WTC11 (cell line): ENCODE results near the gene PAFAH1B2. TPM values are rescaled to one million over a fixed set of nuclear protein-coding genes. Genes with fewer than 3 reads are reported as not detected.

Experiments used
- ATAC-seq: fragments of 200-7000 bp; cut with Tn5 transposase; 2 replicates; pipeline ENCODE4 v1.10.0; 2021; ENCODE audit warnings: mild to moderate bottlenecking, moderate library complexity
- CTCF ChIA-PET: fragments of 300-600 bp; sonication (Branson Sonifier 250); formaldehyde crosslinking; loops from one replicate; lab custom pipeline; 2021; ENCODE audit warnings: antibody characterized with exemption; lab: Charles Lee
- POLR2A ChIA-PET: fragments of 350-600 bp; sonication (Branson Sonifier 250); formaldehyde crosslinking; loops from one replicate; lab custom pipeline; 2021; ENCODE audit warnings: antibody characterized with exemption; lab: Charles Lee
- DNase-seq: peaks from one replicate; pipeline ENCODE4 v3.0.0; 2021; ENCODE audit warnings: low spot score
- H3K27ac Mint-ChIP-seq: 2 replicates; pipeline ENCODE4 v1.8.0; 2021; ENCODE audit warnings: mixed read lengths
- H3K27me3 Mint-ChIP-seq: 2 replicates; pipeline ENCODE4 v1.8.0; 2021; ENCODE audit warnings: low read depth, mild to moderate bottlenecking, moderate library complexity, mixed read lengths
- H3K36me3 Mint-ChIP-seq: 2 replicates; pipeline ENCODE4 v1.8.0; 2021; ENCODE audit warnings: mixed read lengths
- H3K4me1 Mint-ChIP-seq: 2 replicates; pipeline ENCODE4 v1.8.0; 2022; ENCODE audit warnings: mixed read lengths
- H3K4me3 Mint-ChIP-seq: 2 replicates; pipeline ENCODE4 v1.8.0; 2021; ENCODE audit warnings: mild to moderate bottlenecking, moderate library complexity, mixed read lengths
- H3K9me3 Mint-ChIP-seq: 2 replicates; pipeline ENCODE4 v1.8.0; 2021; ENCODE audit warnings: mixed read lengths
- FOXP1 ChIP-seq: sonication (generic); formaldehyde crosslinking; IDR thresholded peaks from 2 replicates; pipeline ENCODE4 v1.8.0; 2022; ENCODE audit warnings: missing genetic modification reagents, mild to moderate bottlenecking, moderate library complexity, borderline replicate concordance
- GABPB1 ChIP-seq: sonication (generic); formaldehyde crosslinking; IDR thresholded peaks from 2 replicates; pipeline ENCODE4 v1.8.1; 2023; ENCODE audit warnings: mild to moderate bottlenecking, missing genetic modification reagents
- NFE2L1 ChIP-seq: sonication (generic); formaldehyde crosslinking; IDR thresholded peaks from 2 replicates; pipeline ENCODE4 v1.8.1; 2023; ENCODE audit warnings: missing genetic modification reagents
- NR2C2 ChIP-seq: sonication (generic); formaldehyde crosslinking; IDR thresholded peaks from 2 replicates; pipeline ENCODE4 v1.8.0; 2022; ENCODE audit warnings: mild to moderate bottlenecking, missing genetic modification reagents
- RELA ChIP-seq: sonication (generic); formaldehyde crosslinking; IDR thresholded peaks from 2 replicates; pipeline ENCODE4 v1.8.1; 2022; ENCODE audit warnings: missing genetic modification reagents, mild to moderate bottlenecking, borderline replicate concordance
- SMAD3 ChIP-seq: sonication (generic); formaldehyde crosslinking; IDR thresholded peaks from 2 replicates; pipeline ENCODE4 v1.8.0; 2022; ENCODE audit warnings: missing genetic modification reagents, mild to moderate bottlenecking, borderline replicate concordance
- STAT6 ChIP-seq: sonication (generic); formaldehyde crosslinking; conservative IDR thresholded peaks from 2 replicates; pipeline ENCODE4 v1.8.1; 2023; ENCODE audit warnings: mild to moderate bottlenecking, low read depth, missing genetic modification reagents, moderate library complexity
- ZNF138 ChIP-seq: sonication (generic); formaldehyde crosslinking; conservative IDR thresholded peaks from 2 replicates; pipeline ENCODE4 v1.8.1; 2022; ENCODE audit warnings: mild to moderate bottlenecking, moderate library complexity, missing genetic modification reagents
- ZNF396 ChIP-seq: fragments of 250-450 bp; sonication (Bioruptor Pico); IDR thresholded peaks from 2 replicates; pipeline ENCODE4 v1.8.0; 2021; ENCODE audit warnings: mild to moderate bottlenecking, moderate library complexity, borderline replicate concordance
- ZNF423 ChIP-seq: fragments of 250-450 bp; sonication (Bioruptor Pico); IDR thresholded peaks from 2 replicates; pipeline ENCODE4 v2.1.2; 2022; ENCODE audit warnings: mild to moderate bottlenecking, moderate library complexity
- ZNF532 ChIP-seq: fragments of 250-450 bp; sonication (Bioruptor Pico); IDR thresholded peaks from 2 replicates; pipeline ENCODE4 v1.9.0; 2021; ENCODE audit warnings: mild to moderate bottlenecking, borderline replicate concordance
- total RNA-seq: library from RNA; stranded (reverse); gene quantifications from 3 replicates; pipeline ENCODE4 v1.2.3, GENCODE V29; 2021
- TF ChIP-seq, protein P1 (sequence below): sonication (generic); formaldehyde crosslinking; IDR thresholded peaks from 2 replicates; pipeline ENCODE4 v1.8.0; 2022; ENCODE audit warnings: mild to moderate bottlenecking, missing genetic modification reagents
- TF ChIP-seq, protein P2 (sequence below): sonication (generic); formaldehyde crosslinking; IDR thresholded peaks from 2 replicates; pipeline ENCODE4 v1.8.1; 2023; ENCODE audit warnings: mild to moderate bottlenecking, missing genetic modification reagents, moderate library complexity

Gene PAFAH1B2
- total RNA-seq, 1 experiment from 2014 or later: 138 TPM

- POLR2A ChIA-PET: no interaction called here
- DNase-seq (no peak), ATAC-seq (no peak)
- TF ChIP-seq ZNF138 (CRISPR knock-in tag) (no peak), ZNF396 (no peak), RELA (CRISPR knock-in tag) (no peak), SMAD3 (CRISPR knock-in tag) (no peak), NR2C2 (CRISPR knock-in tag) (no peak), ZNF423 (CRISPR knock-in tag) (no peak), GABPB1 (no peak), ZNF532 (CRISPR knock-in tag) (no peak)
- TF ChIP-seq, protein P1, sequence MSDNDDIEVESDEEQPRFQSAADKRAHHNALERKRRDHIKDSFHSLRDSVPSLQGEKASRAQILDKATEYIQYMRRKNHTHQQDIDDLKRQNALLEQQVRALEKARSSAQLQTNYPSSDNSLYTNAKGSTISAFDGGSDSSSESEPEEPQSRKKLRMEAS (CRISPR knock-in tag): no peak
- CTCF ChIA-PET: interaction anchor here (0.9 to 6.2 kb wide), 5 partner anchors 9 to 44 kb away, joined by 4 to 68 read pairs (median 14); partner anchors contain the start of genes PCSK7, RNF214 and SIDT2
- H3K9me3 Mint-ChIP-seq: no peaks in the 10 kb centered on the region
- H3K27me3 Mint-ChIP-seq: no peaks in the 10 kb centered on the region
- H3K36me3 Mint-ChIP-seq: peaks cover 14% of the 10 kb centered on the region; the same call in 1 of the 2 replicates
- H3K27ac Mint-ChIP-seq: no peak overlapping the region
- H3K4me3 Mint-ChIP-seq: no peak overlapping the region
- peaks cover 3% of the 10 kb centered on the region; the same call in 1 of the 2 replicates for H3K4me1 Mint-ChIP-seq
These were observed 79.1 kb downstream of the PAFAH1B2 start for GRCh38 chr11:117222991-117223740.

GRCh38 chr11:117223741-117224689 lies 79.9 kb downstream of the PAFAH1B2 start:
- no peak for TF ChIP-seq STAT6 (CRISPR knock-in tag)
- TF ChIP-seq NFE2L1 (CRISPR knock-in tag): no peak
- TF ChIP-seq, protein P2, sequence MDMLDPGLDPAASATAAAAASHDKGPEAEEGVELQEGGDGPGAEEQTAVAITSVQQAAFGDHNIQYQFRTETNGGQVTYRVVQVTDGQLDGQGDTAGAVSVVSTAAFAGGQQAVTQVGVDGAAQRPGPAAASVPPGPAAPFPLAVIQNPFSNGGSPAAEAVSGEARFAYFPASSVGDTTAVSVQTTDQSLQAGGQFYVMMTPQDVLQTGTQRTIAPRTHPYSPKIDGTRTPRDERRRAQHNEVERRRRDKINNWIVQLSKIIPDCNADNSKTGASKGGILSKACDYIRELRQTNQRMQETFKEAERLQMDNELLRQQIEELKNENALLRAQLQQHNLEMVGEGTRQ (CRISPR knock-in tag): no peak
- TF ChIP-seq FOXP1: no peak
- ChIA-PET POLR2A (no interaction called here), CTCF (interaction anchor here (6.2 kb wide), 1 partner anchor 45 kb away, joined by 68 read pairs; the partner anchor contains the start of gene SIDT2)

More at GRCh38 chr11:117223741-117224689, 79.9 kb downstream of the PAFAH1B2 start:
- Mint-ChIP-seq H3K27me3 (no peaks in the 10 kb centered on the region), H3K4me1 (peaks cover 3% of the 10 kb centered on the region; the same call in 1 of the 2 replicates), H3K9me3 (no peaks in the 10 kb centered on the region), H3K36me3 (peaks cover 8% of the 10 kb centered on the region; the same call in 1 of the 2 replicates), H3K4me3 (no peak overlapping the region), H3K27ac (no peak overlapping the region)
- ATAC-seq (no peak), DNase-seq (no peak)
